Endothelial cell of umbilical vein (primary cell): ENCODE data around the gene SSH3.

Experiments used
- CTCF ChIP-seq, 2 donors: IDR thresholded peaks; 1 replicate in 1 of 2; 2 replicates in 1 of 2; pipeline ENCODE4 v1.5.1; 2011; ENCODE audit warnings: low read length in 2 of 2, mild to moderate bottlenecking in 2 of 2, moderate library complexity in 2 of 2, control low read depth in 1 of 2, inconsistent platforms in 1 of 2, low read depth in 1 of 2; ENCODE audit not compliant: insufficient read depth in 1 of 2; ENCODE audit errors: extremely low read depth in 1 of 2
- EZH2 ChIP-seq: IDR thresholded peaks from 2 replicates; pipeline ENCODE4 v1.6.1; 2012; ENCODE audit warnings: borderline replicate concordance, low read depth, mild to moderate bottlenecking, moderate library complexity, low read length, inconsistent platforms; ENCODE audit not compliant: severe bottlenecking
- GATA2 ChIP-seq: IDR thresholded peaks from 2 replicates; pipeline ENCODE4 v1.7.0; 2011; ENCODE audit warnings: low read depth, mild to moderate bottlenecking, moderate library complexity, mixed read lengths, low read length; ENCODE audit not compliant: insufficient read length, insufficient read depth
- JUN ChIP-seq: IDR thresholded peaks from 2 replicates; pipeline ENCODE4 v1.6.1; 2011; ENCODE audit warnings: borderline replicate concordance, low read depth; ENCODE audit not compliant: insufficient read length, insufficient read depth
- MAX ChIP-seq: IDR thresholded peaks from 2 replicates; pipeline ENCODE4 v1.6.1; 2011; ENCODE audit not compliant: insufficient read depth, insufficient read length
- MYC ChIP-seq: IDR thresholded peaks from one replicate; pipeline ENCODE4 v1.6.1; 2011; ENCODE audit warnings: mild to moderate bottlenecking, low read depth, low read length
- POLR2A ChIP-seq: IDR thresholded peaks from 2 replicates; pipeline ENCODE4 v1.6.1; 2012; ENCODE audit warnings: low read depth, mild to moderate bottlenecking, control low read depth, low read length
- POLR2AphosphoS5 ChIP-seq: IDR thresholded peaks from 2 replicates; pipeline ENCODE4 v1.6.1; 2012; ENCODE audit warnings: low read depth, mild to moderate bottlenecking, control low read depth, low read length, moderate library complexity; ENCODE audit not compliant: insufficient read depth

GRCh38 chr11:67314218-67314617, 10.9 kb downstream of the SSH3 start:
- TF ChIP-seq EZH2 (no peak), CTCF (IDR thresholded peaks at IDR 0.05; ENCODE audit: extremely low read depth in 1 of 2, insufficient read depth in 1 of 2, low read depth in 1 of 2, low read length in 2 of 2) (no peak), GATA2 (no peak), POLR2A (no peak), MAX (no peak), POLR2AphosphoS5 (no peak), JUN (no peak), MYC (no peak)
